Esophagus (tissue), 2 donors: ENCODE data around the gene CFAP97D2. TPM values are rescaled to one million over a fixed set of nuclear protein-coding genes. Genes with fewer than 3 reads are reported as not detected.
"Not testable (repeated sequence)": the region's sequence is repeated elsewhere in the genome, so short reads cannot be mapped to it uniquely, and the experiment has no call there.

Experiments used
- H3K27ac ChIP-seq, 2 donors: one replicate each; pipeline ENCODE4 v1.5.1; 2013; ENCODE audit warnings: low read depth in 2 of 2, mild to moderate bottlenecking in 2 of 2, inconsistent platforms in 1 of 2, low read length in 1 of 2, moderate library complexity in 1 of 2
- H3K27me3 ChIP-seq, 2 donors: one replicate each; pipeline ENCODE4 v1.6.1; 2013; ENCODE audit warnings: low read length in 2 of 2, control low read depth in 1 of 2, mild to moderate bottlenecking in 1 of 2; ENCODE audit not compliant: insufficient read depth in 2 of 2, control insufficient read depth in 1 of 2
- H3K36me3 ChIP-seq, 2 donors: one replicate each; pipeline ENCODE4 v1.6.1; 2013; ENCODE audit warnings: low read length in 1 of 2; ENCODE audit not compliant: control insufficient read depth in 2 of 2, insufficient read depth in 2 of 2
- H3K4me1 ChIP-seq, 2 donors: one replicate each; pipeline ENCODE4 v1.6.1; 2013; ENCODE audit warnings: low read length in 1 of 2; ENCODE audit not compliant: control insufficient read depth in 2 of 2, insufficient read depth in 2 of 2
- H3K4me3 ChIP-seq, 2 donors: one replicate each; pipeline ENCODE4 v1.5.1; 2013; ENCODE audit warnings: low read length in 2 of 2, mild to moderate bottlenecking in 2 of 2, low read depth in 1 of 2, moderate library complexity in 1 of 2
- H3K9me3 ChIP-seq, 2 donors: one replicate each; pipeline ENCODE4 v1.6.1; 2013; ENCODE audit warnings: mild to moderate bottlenecking in 2 of 2, low read depth in 1 of 2, low read length in 1 of 2, moderate library complexity in 1 of 2; ENCODE audit not compliant: control insufficient read depth in 2 of 2, insufficient read depth in 1 of 2
- WGBS, 2 donors: extraction: QIAGEN DNeasy Blood & Tissue Kit; methylation state at CpG; one replicate each; pipeline ENCODE4 v1.1.7; 2013; 5-methylcytosine and 5-hydroxymethylcytosine counted together
- polyA plus RNA-seq, 2 donors: library from polyadenylated mRNA; stranded (reverse); fragments of 200-250 nt; gene quantifications; one replicate each; pipeline ENCODE4 v1.2.3, GENCODE V29; 2013
- donor health status: healthy with polysubstance abuse.
- donor health status: Bipolar disorder and iron deficiency.

Gene CFAP97D2
- polyA plus RNA-seq, 2 donors, result not detected

GRCh38 chr13:114166381-114167131 is 12.5 kb upstream of the CFAP97D2 start:
- peaks cover 2 to 9% of the 10 kb centered on the region in 2 donors for H3K4me1 ChIP-seq
- no peak overlapping the region for H3K4me3 ChIP-seq
- H3K27ac ChIP-seq, result no peak overlapping the region
- H3K27me3 ChIP-seq, result no peaks in the 10 kb centered on the region
- no peaks in the 10 kb centered on the region for H3K9me3 ChIP-seq
- WGBS, 2 donors, result 35 to 51% methylated on average over 20 of the region's 20 CpGs
- H3K36me3 ChIP-seq, result no peaks in the 10 kb centered on the region

GRCh38 chr13:114167426-114167825 is 11.6 kb upstream of the CFAP97D2 start:
- Histone ChIP-seq H3K9me3 (peaks cover 0 to 2% of the 10 kb centered on the region in 2 donors), H3K4me1 (peaks cover 2 to 4% of the 10 kb centered on the region in 2 donors), H3K27me3 (no peaks in the 10 kb centered on the region), H3K4me3 (no peak overlapping the region), H3K36me3 (no peaks in the 10 kb centered on the region), H3K27ac (no peak overlapping the region)
- WGBS, 2 donors, result 77 to 81% methylated on average over 5 of the region's 5 CpGs

DNA sequence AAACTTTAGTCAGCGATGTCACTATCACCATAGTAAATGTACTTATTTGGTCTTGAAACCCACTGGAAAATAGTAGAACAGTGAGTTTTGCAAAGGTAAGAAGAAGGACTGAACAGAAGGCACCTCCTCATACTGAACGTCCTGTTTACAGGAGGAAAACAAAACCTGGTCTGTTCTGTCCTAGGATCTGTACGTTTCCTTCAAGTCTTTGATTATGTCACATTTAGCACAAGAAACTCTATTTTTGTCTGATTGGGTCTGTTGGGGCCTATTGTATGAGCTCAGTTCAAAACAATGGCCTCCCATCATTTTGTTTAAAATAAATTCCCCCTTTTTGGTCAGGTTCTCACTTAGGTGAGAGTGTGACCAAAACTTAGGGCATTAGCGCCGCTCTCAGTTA is 11.2 kb upstream of the CFAP97D2 start:
- H3K4me1 ChIP-seq, result peaks cover 2 to 3% of the 10 kb centered on the region in 2 donors
- H3K4me3 ChIP-seq, result no peak overlapping the region
- H3K9me3 ChIP-seq, result peaks cover 0 to 2% of the 10 kb centered on the region in 2 donors
- no peak overlapping the region for H3K27ac ChIP-seq
- H3K27me3 ChIP-seq, result no peaks in the 10 kb centered on the region
- no peaks in the 10 kb centered on the region for H3K36me3 ChIP-seq
- 91 to 94% methylated on average over 5 of the region's 5 CpGs for WGBS, 2 donors

GRCh38 chr13:114173272-114173671 is 5.8 kb upstream of the CFAP97D2 start:
- Histone ChIP-seq H3K27me3 (no peaks in the 10 kb centered on the region), H3K27ac (no peak overlapping the region), H3K36me3 (no peaks in the 10 kb centered on the region), H3K4me3 (no peak overlapping the region), H3K9me3 (peaks cover 0 to 2% of the 10 kb centered on the region in 2 donors), H3K4me1 (no peaks in the 10 kb centered on the region)
- WGBS, 2 donors, result 80 to 83% methylated on average over 3 of the region's 3 CpGs

GRCh38 chr13:114173745-114174144 is 5.3 kb upstream of the CFAP97D2 start:
- no peaks in the 10 kb centered on the region for H3K36me3 ChIP-seq

DNA sequence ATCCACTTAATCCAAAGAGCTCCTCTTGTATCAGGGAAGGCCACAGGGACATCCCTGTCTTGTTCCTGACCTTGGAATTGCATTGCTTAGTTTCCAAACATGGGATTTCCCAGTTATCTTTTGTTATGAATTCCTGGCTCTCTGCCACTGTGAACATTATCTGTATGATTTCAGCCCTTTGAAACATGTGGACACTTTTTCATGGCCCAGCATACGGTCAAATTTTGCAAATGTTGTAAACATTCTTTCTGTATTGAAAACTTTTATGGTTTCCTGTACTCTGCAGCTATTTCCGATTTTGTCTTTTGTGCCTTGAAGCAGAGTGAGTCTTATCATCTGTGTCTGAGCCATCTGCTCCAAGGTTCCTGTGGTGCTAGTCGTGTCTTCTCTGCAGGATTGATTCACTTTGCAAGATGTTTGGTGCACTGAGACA is 4.5 kb upstream of the CFAP97D2 start:
- H3K9me3 ChIP-seq, result peaks cover 0 to 2% of the 10 kb centered on the region in 2 donors
- no peaks in the 10 kb centered on the region for H3K4me1 ChIP-seq
- H3K27ac ChIP-seq, result no peak overlapping the region
- 58 to 59% methylated on average over 3 of the region's 3 CpGs for WGBS, 2 donors
- H3K27me3 ChIP-seq, result no peaks in the 10 kb centered on the region
- no peaks in the 10 kb centered on the region for H3K36me3 ChIP-seq
- no peak overlapping the region for H3K4me3 ChIP-seq

More at GRCh38 chr13:114173745-114174144, 5.3 kb upstream of the CFAP97D2 start:
- Histone ChIP-seq H3K9me3 (peaks cover 0 to 2% of the 10 kb centered on the region in 2 donors), H3K27me3 (no peaks in the 10 kb centered on the region), H3K4me3 (no peak overlapping the region), H3K27ac (no peak overlapping the region), H3K4me1 (no peaks in the 10 kb centered on the region)
- whole genome bisulfite sequencing, 2 donors, result 50% methylated on average over 1 of the region's 1 CpG

DNA sequence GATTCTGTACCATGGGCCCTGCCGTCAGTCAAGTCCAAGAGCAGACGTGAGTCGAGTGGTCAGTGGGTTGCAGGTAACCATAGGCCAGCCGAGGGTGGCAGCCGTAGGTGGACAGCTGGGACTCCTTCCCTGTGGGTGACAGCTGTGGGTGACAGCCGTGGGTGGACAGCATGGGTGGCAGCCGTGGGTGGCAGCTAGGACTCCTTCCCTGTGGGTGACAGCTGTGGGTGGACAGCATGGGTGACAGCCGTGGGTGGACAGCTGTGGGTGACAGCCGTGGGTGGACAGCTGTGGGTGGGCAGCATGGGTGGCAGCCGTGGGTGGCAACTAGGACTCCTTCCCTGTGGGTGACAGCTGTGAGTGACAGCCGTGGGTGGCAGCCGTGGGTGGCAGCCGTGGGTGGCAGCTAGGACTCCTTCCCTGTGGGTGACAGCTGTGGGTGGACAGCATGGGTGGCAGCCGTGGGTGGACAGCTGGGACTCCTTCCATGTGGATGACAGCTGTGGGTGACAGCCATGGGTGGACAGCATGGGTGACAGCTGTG is 2.6 kb upstream of the CFAP97D2 start:
- H3K27me3 ChIP-seq, H3K4me1 ChIP-seq, H3K27ac ChIP-seq, H3K4me3 ChIP-seq, H3K9me3 ChIP-seq, H3K36me3 ChIP-seq: not testable (repeated sequence)
- 81 to 85% methylated on average over 13 to 14 of the region's 14 CpGs for WGBS, 2 donors

GRCh38 chr13:114177245-114178010 is 1.6 kb upstream of the CFAP97D2 start:
- 61% methylated on average over 12 of the region's 12 CpGs for WGBS, 2 donors
- Histone ChIP-seq H3K27me3 (no peaks in the 10 kb centered on the region), H3K4me3 (no peak overlapping the region), H3K9me3 (no peaks in the 10 kb centered on the region), H3K4me1 (no peaks in the 10 kb centered on the region), H3K27ac (no peak overlapping the region), H3K36me3 (no peaks in the 10 kb centered on the region)

DNA sequence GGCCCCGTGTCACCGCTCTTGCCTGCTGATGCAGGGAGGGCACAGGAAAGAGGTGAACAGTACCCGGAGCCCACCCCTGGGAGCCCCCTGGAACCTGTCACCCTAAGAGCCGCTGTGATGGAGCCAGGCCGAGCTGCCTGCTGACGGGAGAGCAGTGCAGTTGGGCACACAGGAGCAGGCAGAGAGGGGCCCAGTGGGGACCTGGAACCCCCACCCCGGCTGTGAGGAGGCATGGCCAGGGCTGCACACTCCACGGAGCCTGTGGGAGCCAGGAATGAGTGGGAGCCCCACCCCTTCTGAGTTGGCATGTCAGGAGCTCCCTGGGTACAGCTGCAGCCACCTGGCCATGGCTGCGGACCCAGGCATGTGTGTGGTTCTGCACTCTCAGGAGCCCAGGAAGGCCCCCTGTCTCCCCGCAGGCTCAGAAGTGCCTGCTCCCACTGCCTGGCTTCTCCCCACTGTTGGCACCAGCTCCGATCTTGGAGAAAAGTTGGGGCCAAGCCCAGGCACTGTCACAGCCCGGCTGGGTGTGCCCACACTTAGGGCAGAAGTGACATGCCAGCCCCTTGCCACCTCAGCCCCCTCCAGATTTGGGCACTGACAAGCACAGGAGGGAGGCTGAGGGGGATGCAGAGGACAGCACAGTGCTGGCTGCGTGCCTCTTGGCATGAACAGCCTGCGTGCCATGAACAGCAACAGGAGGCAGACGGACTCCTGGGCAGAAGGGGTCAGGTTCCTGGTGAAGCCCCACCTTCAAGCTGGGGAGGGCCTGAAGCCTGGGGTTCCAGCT is 6.3 kb downstream of the CFAP97D2 start:
- Histone ChIP-seq H3K9me3 (peaks cover 0 to 7% of the 10 kb centered on the region in 2 donors), H3K4me1 (no peaks in the 10 kb centered on the region)
- WGBS, 2 donors, result 86 to 88% methylated on average over 15 of the region's 15 CpGs

More for the DNA sequence above, 6.3 kb downstream of the CFAP97D2 start:
- no peak overlapping the region for H3K27ac ChIP-seq
- H3K36me3 ChIP-seq, result no peaks in the 10 kb centered on the region
- H3K4me3 ChIP-seq, result no peak overlapping the region
- H3K27me3 ChIP-seq, result no peaks in the 10 kb centered on the region
